ENCODE measurements around the gene RAB37. TPM values are rescaled to one million over a fixed set of nuclear protein-coding genes. Genes with fewer than 3 reads are reported as not detected.

The RAB37 gene
- total and polyA plus RNA-seq, 9 of the 15 experiments (the other 6 are each of a cell fraction or from before 2014, with no cell fraction given), result 0.03 to 0.27 (median 0.11) TPM; not detected in 4

- peak overlapping the region; percentile 90 for H3K4me3 ChIP-seq
- peaks cover 11% of the 10 kb centered on the region; the same call in 1 of the 2 replicates for H4K20me1 ChIP-seq (replicated peaks; ENCODE audit: control insufficient read depth, insufficient read depth, low read length)
- ATAC-seq (peak; percentile 50), FAIRE-seq (peak; percentile 51), DNase-seq (ENCODE audit: extremely low read depth in 1 of 4, low spot score in 3 of 4) (peak in 3 of 4 experiments; percentile 42 to 75 (median 75))
- CTCF ChIA-PET (ENCODE audit: low intra/inter-chr PET ratio), result interaction anchor here (2.2 kb wide), 1 partner anchor 32 kb away, joined by 9 read pairs; no protein-coding TSS in a partner anchor
- no peaks in the 10 kb centered on the region for H3K27me3 ChIP-seq (ENCODE audit: control insufficient read depth in 2 of 2, insufficient read depth in 2 of 2, low read length in 2 of 2)
- WGBS (ENCODE audit: insufficient coverage, low coverage, missing lambda C conversion rate), result 8% methylated on average over 10 of the region's 10 CpGs
- peaks cover 42% of the 10 kb centered on the region for H3K36me3 ChIP-seq (ENCODE audit: control insufficient read depth, insufficient read depth, low read length)
- peaks cover 8 to 20% of the 10 kb centered on the region in 2 experiments; a peak in 4 of 5 replicates for H3K4me1 ChIP-seq (replicated peaks in 1 of 2; ENCODE audit: control insufficient read depth in 2 of 2, insufficient read depth in 2 of 2, low read length in 2 of 2)
- no peaks in the 10 kb centered on the region for H3K9me3 ChIP-seq (replicated peaks; ENCODE audit: control insufficient read depth, insufficient read depth, low read depth, low read length)
- no peak overlapping the region; the same call in 2 of the 3 replicates for H3K27ac ChIP-seq (ENCODE audit: extremely low read depth, low read depth, low read length)
- peaks cover 31% of the 10 kb centered on the region for H3K79me2 ChIP-seq (ENCODE audit: control insufficient read depth, insufficient read depth, low read length)
- TSS peak; percentile 43 for BruUV-seq (replicated peaks)
- peak overlapping the region; percentile 95 to 98; a peak in 3 of 4 replicates for H3K9ac ChIP-seq (ENCODE audit: insufficient read depth in 1 of 2, low read depth in 2 of 2, low read length in 2 of 2)
- in situ Hi-C loops (cut with MboI), result no loop called here
- H3K9me1 ChIP-seq (ENCODE audit: control insufficient read depth, insufficient read depth, low read length), result no peaks in the 10 kb centered on the region
- intact Hi-C loops (cut with micrococcal nuclease), result no loop called here
- 0 out of 2 replicates have a peak overlapping the region, but pooled peaks have one; percentile 23 for H2AFZ ChIP-seq (ENCODE audit: low read depth, low read length)
- peak overlapping the region; percentile 90 for H3K4me2 ChIP-seq (ENCODE audit: insufficient read depth, low read length)
- POLR2A ChIA-PET, result interaction anchor here (0.6 to 1.3 kb wide), 5 partner anchors 10 to 416 kb away, joined by 3 to 5 read pairs (median 3); partner anchors contain the start of gene FDXR
- no peak for TF ChIP-seq ETS1 (conservative IDR thresholded peaks at IDR 0.05; ENCODE audit: control insufficient read depth, low read depth, low read length)
- TF ChIP-seq RCOR1 (IDR thresholded peaks at IDR 0.05; ENCODE audit: borderline replicate concordance in 1 of 2, low read depth in 2 of 2, low read length in 2 of 2), result peak in 1 of 2 experiments; percentile 9; a peak in 1 of 4 replicates
- no peak for TF ChIP-seq ZNF444 (CRISPR knock-in tag; IDR thresholded peaks at IDR 0.05)
- 0 out of 2 replicates have a peak, but pooled peaks have one; percentile 15 for TF ChIP-seq CTBP1 (IDR thresholded peaks at IDR 0.05; ENCODE audit: borderline replicate concordance)
- TF ChIP-seq CBFA2T3 (IDR thresholded peaks at IDR 0.05), result peak; percentile 23; the same call in 1 of the 2 replicates
- TF ChIP-seq, protein P1, sequence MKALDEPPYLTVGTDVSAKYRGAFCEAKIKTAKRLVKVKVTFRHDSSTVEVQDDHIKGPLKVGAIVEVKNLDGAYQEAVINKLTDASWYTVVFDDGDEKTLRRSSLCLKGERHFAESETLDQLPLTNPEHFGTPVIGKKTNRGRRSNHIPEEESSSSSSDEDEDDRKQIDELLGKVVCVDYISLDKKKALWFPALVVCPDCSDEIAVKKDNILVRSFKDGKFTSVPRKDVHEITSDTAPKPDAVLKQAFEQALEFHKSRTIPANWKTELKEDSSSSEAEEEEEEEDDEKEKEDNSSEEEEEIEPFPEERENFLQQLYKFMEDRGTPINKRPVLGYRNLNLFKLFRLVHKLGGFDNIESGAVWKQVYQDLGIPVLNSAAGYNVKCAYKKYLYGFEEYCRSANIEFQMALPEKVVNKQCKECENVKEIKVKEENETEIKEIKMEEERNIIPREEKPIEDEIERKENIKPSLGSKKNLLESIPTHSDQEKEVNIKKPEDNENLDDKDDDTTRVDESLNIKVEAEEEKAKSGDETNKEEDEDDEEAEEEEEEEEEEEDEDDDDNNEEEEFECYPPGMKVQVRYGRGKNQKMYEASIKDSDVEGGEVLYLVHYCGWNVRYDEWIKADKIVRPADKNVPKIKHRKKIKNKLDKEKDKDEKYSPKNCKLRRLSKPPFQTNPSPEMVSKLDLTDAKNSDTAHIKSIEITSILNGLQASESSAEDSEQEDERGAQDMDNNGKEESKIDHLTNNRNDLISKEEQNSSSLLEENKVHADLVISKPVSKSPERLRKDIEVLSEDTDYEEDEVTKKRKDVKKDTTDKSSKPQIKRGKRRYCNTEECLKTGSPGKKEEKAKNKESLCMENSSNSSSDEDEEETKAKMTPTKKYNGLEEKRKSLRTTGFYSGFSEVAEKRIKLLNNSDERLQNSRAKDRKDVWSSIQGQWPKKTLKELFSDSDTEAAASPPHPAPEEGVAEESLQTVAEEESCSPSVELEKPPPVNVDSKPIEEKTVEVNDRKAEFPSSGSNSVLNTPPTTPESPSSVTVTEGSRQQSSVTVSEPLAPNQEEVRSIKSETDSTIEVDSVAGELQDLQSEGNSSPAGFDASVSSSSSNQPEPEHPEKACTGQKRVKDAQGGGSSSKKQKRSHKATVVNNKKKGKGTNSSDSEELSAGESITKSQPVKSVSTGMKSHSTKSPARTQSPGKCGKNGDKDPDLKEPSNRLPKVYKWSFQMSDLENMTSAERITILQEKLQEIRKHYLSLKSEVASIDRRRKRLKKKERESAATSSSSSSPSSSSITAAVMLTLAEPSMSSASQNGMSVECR (CRISPR knock-in tag; IDR thresholded peaks at IDR 0.05), result 0 out of 2 replicates have a peak, but pooled peaks have one; percentile 53
- TF ChIP-seq KDM1A (IDR thresholded peaks at IDR 0.05), result 0 out of 4 replicates have a peak, but pooled peaks of 1 of the 2 experiments have one; percentile 42
- TF ChIP-seq, protein P2, sequence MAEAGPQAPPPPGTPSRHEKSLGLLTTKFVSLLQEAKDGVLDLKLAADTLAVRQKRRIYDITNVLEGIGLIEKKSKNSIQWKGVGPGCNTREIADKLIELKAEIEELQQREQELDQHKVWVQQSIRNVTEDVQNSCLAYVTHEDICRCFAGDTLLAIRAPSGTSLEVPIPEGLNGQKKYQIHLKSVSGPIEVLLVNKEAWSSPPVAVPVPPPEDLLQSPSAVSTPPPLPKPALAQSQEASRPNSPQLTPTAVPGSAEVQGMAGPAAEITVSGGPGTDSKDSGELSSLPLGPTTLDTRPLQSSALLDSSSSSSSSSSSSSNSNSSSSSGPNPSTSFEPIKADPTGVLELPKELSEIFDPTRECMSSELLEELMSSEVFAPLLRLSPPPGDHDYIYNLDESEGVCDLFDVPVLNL (CRISPR knock-in tag; IDR thresholded peaks at IDR 0.05; ENCODE audit: low read depth), result no peak
- TF ChIP-seq ZNF217 (CRISPR knock-in tag; IDR thresholded peaks at IDR 0.05), result no peak
- TF ChIP-seq ZNF445 (CRISPR knock-in tag; IDR thresholded peaks at IDR 0.05; ENCODE audit: low read depth), result no peak
- TF ChIP-seq SAP30 (IDR thresholded peaks at IDR 0.05; ENCODE audit: borderline replicate concordance, insufficient read depth, low read depth, low read length, poor library complexity, severe bottlenecking), result peak; percentile 9
- TF ChIP-seq ZNF830 (CRISPR knock-in tag; IDR thresholded peaks at IDR 0.05), result no peak
These were observed 39.9 kb downstream of the RAB37 start for GRCh38 chr17:74776990-74777389.

Data from K562 (cell line).